ENCODE results near the gene CD244.

CD244 gene

GRCh38 chr1:160839746-160840145 is 22.9 kb downstream of the CD244 start:
- Histone ChIP-seq H3K79me2 (ENCODE audit: low read length) (no peaks in the 10 kb centered on the region), H3K4me2 (ENCODE audit: low read length) (no peak overlapping the region), H3K9me3 (ENCODE audit: insufficient read depth, low read length) (no peaks in the 10 kb centered on the region), H3K9ac (ENCODE audit: low read length) (no peak overlapping the region), H3K36me3 (replicated peaks; ENCODE audit: low read depth, low read length) (no peaks in the 10 kb centered on the region), H2AFZ (ENCODE audit: low read depth, low read length) (no peak overlapping the region), H3K4me3 (ENCODE audit: low read length) (no peak overlapping the region), H3K27me3 (ENCODE audit: low read depth, low read length) (no peaks in the 10 kb centered on the region), H3K27ac (ENCODE audit: low read length) (no peak overlapping the region), H3K4me1 (ENCODE audit: low read length) (peaks cover 7% of the 10 kb centered on the region), H4K20me1 (ENCODE audit: insufficient read depth, low read length) (no peaks in the 10 kb centered on the region)
- TF ChIP-seq EZH2phosphoT487 (IDR thresholded peaks at IDR 0.05; ENCODE audit: low read depth) (no peak), CTCF (IDR thresholded peaks at IDR 0.05; ENCODE audit: low read depth, low read length) (no peak)

- TF ChIP-seq CTCF (IDR thresholded peaks at IDR 0.05; ENCODE audit: low read depth, low read length) (no peak), EZH2phosphoT487 (IDR thresholded peaks at IDR 0.05; ENCODE audit: low read depth) (no peak)
- H3K9ac ChIP-seq (ENCODE audit: low read length): no peak overlapping the region
- H3K4me3 ChIP-seq (ENCODE audit: low read length): no peak overlapping the region
- no peak overlapping the region for H2AFZ ChIP-seq (ENCODE audit: low read depth, low read length)
- no peaks in the 10 kb centered on the region for H4K20me1 ChIP-seq (ENCODE audit: insufficient read depth, low read length)
- no peaks in the 10 kb centered on the region for H3K79me2 ChIP-seq (ENCODE audit: low read length)
- no peak overlapping the region for H3K4me2 ChIP-seq (ENCODE audit: low read length)
- peaks cover 7% of the 10 kb centered on the region for H3K4me1 ChIP-seq (ENCODE audit: low read length)
- no peak overlapping the region for H3K27ac ChIP-seq (ENCODE audit: low read length)
- no peaks in the 10 kb centered on the region for H3K36me3 ChIP-seq (replicated peaks; ENCODE audit: low read depth, low read length)
- no peaks in the 10 kb centered on the region for H3K9me3 ChIP-seq (ENCODE audit: insufficient read depth, low read length)
- no peaks in the 10 kb centered on the region for H3K27me3 ChIP-seq (ENCODE audit: low read depth, low read length)
Observed at GRCh38 chr1:160838888-160839287, 23.8 kb downstream of the CD244 start.

GRCh38 chr1:160837558-160838205 is 25.0 kb downstream of the CD244 start:
- Histone ChIP-seq H3K4me1 (ENCODE audit: low read length) (peaks cover 7% of the 10 kb centered on the region), H4K20me1 (ENCODE audit: insufficient read depth, low read length) (no peaks in the 10 kb centered on the region), H3K9ac (ENCODE audit: low read length) (no peak overlapping the region), H3K9me3 (ENCODE audit: insufficient read depth, low read length) (no peaks in the 10 kb centered on the region), H3K36me3 (replicated peaks; ENCODE audit: low read depth, low read length) (no peaks in the 10 kb centered on the region), H3K27me3 (ENCODE audit: low read depth, low read length) (no peaks in the 10 kb centered on the region), H3K79me2 (ENCODE audit: low read length) (no peaks in the 10 kb centered on the region), H3K4me3 (ENCODE audit: low read length) (no peak overlapping the region), H3K27ac (ENCODE audit: low read length) (no peak overlapping the region), H2AFZ (ENCODE audit: low read depth, low read length) (no peak overlapping the region), H3K4me2 (ENCODE audit: low read length) (no peak overlapping the region)
- TF ChIP-seq CTCF (IDR thresholded peaks at IDR 0.05; ENCODE audit: low read depth, low read length) (no peak), EZH2phosphoT487 (IDR thresholded peaks at IDR 0.05; ENCODE audit: low read depth) (no peak)

- H3K9ac ChIP-seq (ENCODE audit: low read length): no peak overlapping the region
- H2AFZ ChIP-seq (ENCODE audit: low read depth, low read length): no peak overlapping the region
- H4K20me1 ChIP-seq (ENCODE audit: insufficient read depth, low read length): no peaks in the 10 kb centered on the region
- H3K4me3 ChIP-seq (ENCODE audit: low read length): no peak overlapping the region
- peaks cover 7% of the 10 kb centered on the region for H3K4me1 ChIP-seq (ENCODE audit: low read length)
- no peaks in the 10 kb centered on the region for H3K36me3 ChIP-seq (replicated peaks; ENCODE audit: low read depth, low read length)
- H3K4me2 ChIP-seq (ENCODE audit: low read length): no peak overlapping the region
- H3K27ac ChIP-seq (ENCODE audit: low read length): no peak overlapping the region
- H3K27me3 ChIP-seq (ENCODE audit: low read depth, low read length): no peaks in the 10 kb centered on the region
- no peaks in the 10 kb centered on the region for H3K9me3 ChIP-seq (ENCODE audit: insufficient read depth, low read length)
- H3K79me2 ChIP-seq (ENCODE audit: low read length): no peaks in the 10 kb centered on the region
- TF ChIP-seq EZH2phosphoT487 (IDR thresholded peaks at IDR 0.05; ENCODE audit: low read depth) (no peak), CTCF (IDR thresholded peaks at IDR 0.05; ENCODE audit: low read depth, low read length) (no peak)
Observed at GRCh38 chr1:160836981-160837557, 25.6 kb downstream of the CD244 start.

Measured in OCI-LY3 (cell line).